H1 (cell line): ENCODE results near the gene ANXA3.

ENCODE experiments used
- BACH1 ChIP-seq: IDR thresholded peaks from 2 replicates; pipeline ENCODE4 v1.6.1; 2012; ENCODE audit warnings: low read length, improper control_type of control experiment
- CEBPB ChIP-seq: IDR thresholded peaks from 2 replicates; pipeline ENCODE4 v1.6.1; 2012; ENCODE audit warnings: low read depth, low read length
- CREB1 ChIP-seq: IDR thresholded peaks from 2 replicates; pipeline ENCODE4 v1.6.1; 2012; ENCODE audit warnings: inconsistent platforms
- EP300 ChIP-seq, 2 experiments: IDR thresholded peaks; 1 replicate in 1 of 2; 2 replicates in 1 of 2; pipeline ENCODE4 v1.6.1; 2011 to 2012; ENCODE audit warnings: low read depth in 2 of 2, low read length in 2 of 2, mild to moderate bottlenecking in 2 of 2, borderline replicate concordance in 1 of 2, inconsistent platforms in 1 of 2, moderate library complexity in 1 of 2
- JUND ChIP-seq: IDR thresholded peaks from 2 replicates; pipeline ENCODE4 v1.6.1; 2011; ENCODE audit warnings: mild to moderate bottlenecking, improper control_type of control experiment, low read length
- POLR2A ChIP-seq, 2 experiments: IDR thresholded peaks; 1 replicate in 1 of 2; 2 replicates in 1 of 2; pipeline ENCODE4 v1.6.1; 2011; ENCODE audit warnings: low read depth in 2 of 2, low read length in 2 of 2, mild to moderate bottlenecking in 2 of 2; ENCODE audit errors: control extremely low read depth in 1 of 2
- POLR2AphosphoS5 ChIP-seq: IDR thresholded peaks from 2 replicates; pipeline ENCODE4 v1.6.1; 2011; ENCODE audit warnings: low read depth, low read length
- RAD21 ChIP-seq, 2 experiments: IDR thresholded peaks in 1 of 2; conservative IDR thresholded peaks in 1 of 2; 2 replicates each; pipeline ENCODE4 v1.6.1; 2011; ENCODE audit warnings: low read depth in 2 of 2, low read length in 2 of 2, improper control_type of control experiment in 1 of 2, inconsistent platforms in 1 of 2, mild to moderate bottlenecking in 1 of 2, moderate library complexity in 1 of 2
- SP1 ChIP-seq: IDR thresholded peaks from 2 replicates; pipeline ENCODE4 v1.6.1; 2011; ENCODE audit warnings: low read depth, low read length
- YY1 ChIP-seq: IDR thresholded peaks from 2 replicates; pipeline ENCODE4 v1.6.1; 2011; ENCODE audit warnings: low read depth, mild to moderate bottlenecking, low read length
- ZNF274 ChIP-seq: IDR thresholded peaks from 2 replicates; pipeline ENCODE4 v1.7.0; 2012; ENCODE audit warnings: low read length, borderline replicate concordance; ENCODE audit errors: extremely low read depth
- TF ChIP-seq, protein P1 (sequence below), 3 experiments: IDR thresholded peaks; 1 replicate in 2 of 3; 2 replicates in 1 of 3; pipeline versions ENCODE4 v1.5.1 to v1.6.1; 2011; ENCODE audit warnings: low read length in 3 of 3, mild to moderate bottlenecking in 3 of 3, inconsistent platforms in 2 of 3, low read depth in 1 of 3, moderate library complexity in 1 of 3; ENCODE audit not compliant: insufficient read depth in 1 of 3; ENCODE audit errors: control extremely low read depth in 1 of 3
- TF ChIP-seq, protein P2 (sequence below): IDR thresholded peaks from 2 replicates; pipeline ENCODE4 v1.6.1; 2011; ENCODE audit warnings: low read length, improper control_type of control experiment

DNA sequence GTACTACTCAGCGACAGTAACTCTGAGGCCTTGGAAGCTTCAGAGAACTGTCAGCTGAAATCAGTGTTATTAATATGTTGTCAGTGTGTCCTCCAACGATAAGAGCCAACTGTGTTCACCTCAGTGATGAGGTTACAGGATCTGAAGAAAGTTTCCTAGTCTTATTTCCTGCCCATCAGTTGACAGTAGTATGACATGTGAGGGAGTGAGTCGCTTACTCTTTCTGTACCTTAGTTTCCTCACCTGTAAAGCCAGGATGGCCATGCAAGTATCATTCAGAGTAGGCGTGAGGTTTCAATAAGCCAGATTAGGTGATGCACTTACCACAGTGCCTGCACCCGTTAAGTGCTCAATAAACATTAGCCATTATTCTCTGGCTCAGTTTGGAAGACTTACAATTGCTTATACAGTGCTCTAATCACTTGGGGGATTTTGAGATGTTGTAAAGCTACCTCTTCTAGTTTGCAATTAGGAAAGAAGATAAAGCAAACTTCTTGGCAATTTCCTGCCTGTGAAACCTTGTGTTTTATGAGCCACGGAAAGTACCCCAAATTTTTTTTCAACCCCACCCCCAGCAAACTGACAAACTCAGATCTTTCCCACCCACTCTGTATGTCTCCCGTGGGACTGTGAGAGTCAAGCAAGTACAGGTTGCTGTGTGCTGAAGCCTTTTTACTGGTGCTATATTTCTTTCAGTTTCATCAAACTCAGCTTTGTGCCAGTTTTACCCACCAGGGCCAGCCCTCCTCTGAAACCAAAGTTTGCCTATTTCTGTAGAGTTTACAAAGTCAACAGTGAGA is 62.2 kb downstream of the ANXA3 start:
- TF ChIP-seq, protein P1, sequence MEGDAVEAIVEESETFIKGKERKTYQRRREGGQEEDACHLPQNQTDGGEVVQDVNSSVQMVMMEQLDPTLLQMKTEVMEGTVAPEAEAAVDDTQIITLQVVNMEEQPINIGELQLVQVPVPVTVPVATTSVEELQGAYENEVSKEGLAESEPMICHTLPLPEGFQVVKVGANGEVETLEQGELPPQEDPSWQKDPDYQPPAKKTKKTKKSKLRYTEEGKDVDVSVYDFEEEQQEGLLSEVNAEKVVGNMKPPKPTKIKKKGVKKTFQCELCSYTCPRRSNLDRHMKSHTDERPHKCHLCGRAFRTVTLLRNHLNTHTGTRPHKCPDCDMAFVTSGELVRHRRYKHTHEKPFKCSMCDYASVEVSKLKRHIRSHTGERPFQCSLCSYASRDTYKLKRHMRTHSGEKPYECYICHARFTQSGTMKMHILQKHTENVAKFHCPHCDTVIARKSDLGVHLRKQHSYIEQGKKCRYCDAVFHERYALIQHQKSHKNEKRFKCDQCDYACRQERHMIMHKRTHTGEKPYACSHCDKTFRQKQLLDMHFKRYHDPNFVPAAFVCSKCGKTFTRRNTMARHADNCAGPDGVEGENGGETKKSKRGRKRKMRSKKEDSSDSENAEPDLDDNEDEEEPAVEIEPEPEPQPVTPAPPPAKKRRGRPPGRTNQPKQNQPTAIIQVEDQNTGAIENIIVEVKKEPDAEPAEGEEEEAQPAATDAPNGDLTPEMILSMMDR (IDR thresholded peaks at IDR 0.05; ENCODE audit: control extremely low read depth in 1 of 3, insufficient read depth in 1 of 3, low read depth in 1 of 3, low read length in 3 of 3), result no peak
- no peak for TF ChIP-seq EP300 (IDR thresholded peaks at IDR 0.05; ENCODE audit: borderline replicate concordance in 1 of 2, low read depth in 2 of 2, low read length in 2 of 2)
- no peak for TF ChIP-seq YY1
- TF ChIP-seq ZNF274, result no peak
- no peak for TF ChIP-seq CREB1
- TF ChIP-seq POLR2A (IDR thresholded peaks at IDR 0.05; ENCODE audit: control extremely low read depth in 1 of 2, low read depth in 2 of 2, low read length in 2 of 2), result no peak
- TF ChIP-seq BACH1, result no peak
- TF ChIP-seq CEBPB, result no peak
- TF ChIP-seq, protein P2, sequence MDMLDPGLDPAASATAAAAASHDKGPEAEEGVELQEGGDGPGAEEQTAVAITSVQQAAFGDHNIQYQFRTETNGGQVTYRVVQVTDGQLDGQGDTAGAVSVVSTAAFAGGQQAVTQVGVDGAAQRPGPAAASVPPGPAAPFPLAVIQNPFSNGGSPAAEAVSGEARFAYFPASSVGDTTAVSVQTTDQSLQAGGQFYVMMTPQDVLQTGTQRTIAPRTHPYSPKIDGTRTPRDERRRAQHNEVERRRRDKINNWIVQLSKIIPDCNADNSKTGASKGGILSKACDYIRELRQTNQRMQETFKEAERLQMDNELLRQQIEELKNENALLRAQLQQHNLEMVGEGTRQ, result no peak
- no peak for TF ChIP-seq SP1
- no peak for TF ChIP-seq POLR2AphosphoS5
- TF ChIP-seq JUND, result no peak
- TF ChIP-seq RAD21 (IDR thresholded peaks at IDR 0.05 in 1 of 2, conservative IDR thresholded peaks at IDR 0.05 in 1 of 2; ENCODE audit: low read depth in 2 of 2, low read length in 2 of 2), result no peak
